HTERT RPE-1 (cell line): Measurements from ENCODE around the gene PLEKHH3.
"Not testable (repeated sequence)": the region's sequence is repeated elsewhere in the genome, so short reads cannot be mapped to it uniquely, and the experiment has no call there.

Experiments
- in situ Hi-C: fragments of 300-500 bp; cut with MboI; formaldehyde crosslinking; loops from 4 replicates; pipeline ENCODE4 v1.14.3; 2020; ENCODE audit warnings: low sequenced_read_pairs

PLEKHH3 gene

DNA sequence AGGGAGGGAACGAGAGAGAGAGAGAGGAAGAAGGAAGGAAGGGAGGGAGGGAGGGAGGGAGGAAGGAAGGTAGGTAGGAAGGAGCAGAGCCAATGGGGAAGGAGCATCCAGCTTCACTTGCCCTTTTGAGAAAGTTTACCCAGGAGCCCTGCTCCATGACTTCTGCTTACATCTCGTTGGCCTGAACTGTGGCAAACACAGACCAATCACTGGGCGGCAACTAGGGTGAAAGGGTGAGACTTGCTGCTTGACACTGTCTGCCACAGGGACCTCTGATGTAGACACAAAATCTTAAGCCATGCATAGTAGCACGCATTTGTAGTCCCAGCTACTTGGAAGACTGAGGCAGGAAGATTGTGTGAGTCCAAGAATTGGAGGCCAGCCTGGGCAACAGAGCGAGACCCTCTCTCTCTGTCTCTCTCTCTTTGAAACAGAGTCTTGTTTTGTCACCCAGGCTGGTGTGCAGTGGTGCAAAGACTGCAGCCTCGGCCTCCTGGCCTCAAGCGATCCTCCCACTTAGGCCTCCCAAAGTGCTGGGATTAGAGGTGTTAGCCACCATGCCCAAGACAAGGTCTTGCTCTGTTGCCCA is 37.2 kb downstream of the PLEKHH3 start:
- in situ Hi-C loops, result no loop called here

DNA sequence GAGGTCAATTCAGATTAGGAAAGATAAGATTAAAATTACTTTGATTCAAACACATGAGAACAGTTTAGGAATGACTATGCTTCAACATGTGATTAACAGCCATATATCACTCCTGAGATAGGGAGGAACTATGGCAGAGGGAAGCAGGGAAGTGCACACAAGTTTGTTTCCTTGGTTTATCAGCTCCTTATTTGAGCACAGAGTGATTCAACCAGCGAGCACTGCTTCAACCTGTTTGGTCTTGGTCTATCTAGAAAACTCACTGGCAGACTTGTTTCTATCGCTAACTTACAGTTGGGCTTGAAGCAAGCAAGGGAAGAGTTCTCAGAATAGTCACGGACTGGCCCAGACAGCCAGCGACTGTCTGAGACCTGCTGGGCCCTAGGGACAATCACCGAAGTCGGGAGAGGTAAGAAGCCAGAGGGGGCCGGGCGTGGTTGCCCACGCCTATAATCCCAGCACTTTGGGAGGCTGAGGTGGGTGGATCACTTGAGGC is 43.8 kb downstream of the PLEKHH3 start:
- in situ Hi-C loops, result no loop called here

DNA sequence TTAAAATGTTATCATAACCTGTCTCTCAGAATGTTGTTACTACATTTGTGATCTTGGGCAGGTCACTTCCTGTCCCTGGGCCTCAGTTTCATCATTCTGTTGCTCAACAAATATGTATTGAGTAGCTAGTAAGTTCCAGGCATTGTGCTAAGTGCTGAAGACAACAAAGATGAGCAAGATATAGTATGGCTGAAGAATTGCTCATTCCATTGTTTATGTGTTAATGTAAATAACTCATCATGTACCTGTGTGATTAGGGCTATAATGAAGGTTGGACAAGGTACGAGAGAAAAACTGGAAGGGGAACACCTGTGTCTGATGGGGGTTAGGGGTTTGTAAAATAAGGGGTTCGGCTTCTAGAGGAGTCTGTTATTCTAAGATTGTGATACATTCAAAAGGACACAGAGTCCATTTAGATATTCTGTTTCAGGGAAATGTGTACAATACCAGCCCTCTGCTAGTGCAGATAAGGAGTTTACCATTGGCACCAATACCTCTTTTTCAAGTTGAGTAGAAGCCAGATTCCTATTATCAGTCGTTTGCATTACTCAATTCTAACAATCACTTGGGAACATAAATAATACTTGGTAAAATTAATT is 47.3 kb downstream of the PLEKHH3 start:
- in situ Hi-C loops, result no loop called here

DNA sequence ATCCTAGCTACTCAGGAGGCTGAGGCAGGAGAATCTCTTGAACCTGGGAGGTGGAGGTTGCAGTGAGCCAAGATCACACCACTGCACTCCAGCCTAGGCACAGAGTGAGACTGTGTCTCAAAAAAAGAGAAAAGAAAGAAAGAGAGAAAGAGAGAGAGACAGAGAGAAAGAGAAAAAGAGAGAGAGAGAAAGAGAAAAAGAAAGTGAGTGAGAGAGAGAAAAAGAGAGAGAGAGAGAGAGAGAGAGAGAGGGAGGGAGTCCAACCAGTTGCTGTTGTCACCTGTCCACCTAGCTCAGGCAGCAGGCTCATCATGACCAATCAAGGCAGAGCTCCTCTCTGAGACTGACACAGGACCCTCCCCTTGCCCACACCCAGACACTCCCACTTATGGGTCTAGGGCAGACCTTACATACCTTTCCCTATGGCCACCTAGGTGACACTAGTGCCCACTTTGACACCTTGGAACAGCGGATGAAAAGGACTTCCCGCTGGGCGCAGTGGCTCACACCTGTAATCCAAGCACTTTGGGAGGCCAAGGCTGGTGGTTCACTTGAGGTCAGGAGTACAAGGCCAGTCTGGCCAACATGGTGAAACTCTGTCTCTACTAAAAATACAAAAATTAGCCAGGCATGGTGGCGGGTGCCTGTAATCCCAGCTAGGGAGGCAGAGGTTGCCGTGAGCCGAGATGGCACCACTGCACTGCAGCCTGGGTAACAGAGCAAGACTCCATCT is 49.6 kb downstream of the PLEKHH3 start:
- in situ Hi-C loops, result not testable (repeated sequence)

DNA sequence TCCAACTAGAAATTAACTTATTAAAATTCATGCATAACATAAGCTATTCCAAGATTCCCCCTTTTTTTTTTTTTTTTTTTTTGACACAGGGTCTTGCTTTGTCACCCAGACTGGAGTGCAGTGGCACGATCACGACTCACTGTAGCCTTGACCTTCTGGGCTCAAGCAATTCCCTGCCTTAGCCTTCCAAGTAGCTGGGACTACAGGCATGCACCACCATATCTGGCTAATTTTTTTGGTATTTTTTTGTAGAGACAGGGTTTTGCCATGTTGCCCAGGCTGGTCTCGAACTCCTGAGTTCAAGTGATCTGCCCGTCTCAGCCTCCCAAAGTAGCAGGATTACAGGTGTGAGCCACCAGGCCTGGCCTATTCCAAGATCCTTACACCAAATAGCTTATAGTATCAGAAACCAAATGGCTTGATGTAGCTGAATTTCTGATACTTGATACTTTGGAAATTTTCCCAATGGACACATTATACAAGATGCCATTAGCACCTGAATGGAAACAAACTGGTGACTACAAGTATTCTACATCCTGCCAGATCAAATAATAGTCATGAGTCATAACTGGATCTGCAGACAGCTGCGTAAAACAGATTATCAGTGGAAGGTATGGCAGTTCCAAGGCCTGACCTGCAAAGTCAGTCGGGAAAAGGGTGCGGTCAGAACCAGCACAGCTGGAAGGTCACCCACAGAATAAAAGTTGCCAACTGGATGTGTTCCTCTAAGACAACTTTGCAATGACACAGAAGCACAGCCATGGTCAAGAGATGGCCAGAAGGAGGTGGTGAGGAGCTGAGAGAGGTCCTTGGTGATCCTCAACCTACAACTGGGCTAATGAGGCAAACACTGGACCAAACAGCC is 52.8 kb downstream of the PLEKHH3 start:
- in situ Hi-C loops, result no loop called here

DNA sequence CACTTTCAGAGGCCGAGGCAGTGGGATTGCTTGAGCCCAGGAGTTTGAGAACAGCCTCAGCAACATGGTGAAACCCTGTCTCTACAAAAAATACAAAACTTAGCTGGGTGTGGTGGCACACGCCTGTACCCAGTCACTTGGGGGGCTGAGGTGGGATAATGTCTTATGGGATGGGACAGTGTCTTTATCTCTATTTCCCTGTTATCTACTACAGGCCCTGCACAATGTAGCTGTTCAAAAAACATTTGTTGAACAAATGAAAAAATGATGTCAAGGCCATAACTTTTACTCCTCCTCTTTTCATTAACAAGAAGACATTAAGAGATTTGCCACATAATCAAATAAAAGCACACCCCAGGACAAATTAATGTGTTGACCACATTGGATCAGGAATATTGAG is 53.5 kb downstream of the PLEKHH3 start:
- in situ Hi-C loops, result no loop called here

DNA sequence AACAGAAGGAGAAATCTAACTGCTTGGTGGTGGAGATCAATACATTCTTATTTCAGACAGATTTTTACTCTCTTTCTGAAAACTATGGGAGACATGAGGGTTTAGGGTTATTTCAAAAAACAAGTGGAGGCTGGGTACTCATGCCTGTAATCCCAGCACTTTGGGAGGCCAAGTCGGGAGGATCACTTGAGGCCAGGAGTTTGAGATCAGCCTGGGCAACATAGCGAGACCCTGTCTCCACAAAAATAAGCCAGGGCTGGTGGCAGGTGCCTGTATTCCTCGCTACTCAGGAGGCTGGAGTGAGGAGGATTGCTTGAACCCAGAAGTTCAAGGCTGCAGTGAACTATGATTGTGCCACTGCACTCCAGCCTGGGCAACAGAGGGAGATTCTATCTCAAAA is 54.8 kb downstream of the PLEKHH3 start:
- in situ Hi-C loops, result not testable (repeated sequence)

DNA sequence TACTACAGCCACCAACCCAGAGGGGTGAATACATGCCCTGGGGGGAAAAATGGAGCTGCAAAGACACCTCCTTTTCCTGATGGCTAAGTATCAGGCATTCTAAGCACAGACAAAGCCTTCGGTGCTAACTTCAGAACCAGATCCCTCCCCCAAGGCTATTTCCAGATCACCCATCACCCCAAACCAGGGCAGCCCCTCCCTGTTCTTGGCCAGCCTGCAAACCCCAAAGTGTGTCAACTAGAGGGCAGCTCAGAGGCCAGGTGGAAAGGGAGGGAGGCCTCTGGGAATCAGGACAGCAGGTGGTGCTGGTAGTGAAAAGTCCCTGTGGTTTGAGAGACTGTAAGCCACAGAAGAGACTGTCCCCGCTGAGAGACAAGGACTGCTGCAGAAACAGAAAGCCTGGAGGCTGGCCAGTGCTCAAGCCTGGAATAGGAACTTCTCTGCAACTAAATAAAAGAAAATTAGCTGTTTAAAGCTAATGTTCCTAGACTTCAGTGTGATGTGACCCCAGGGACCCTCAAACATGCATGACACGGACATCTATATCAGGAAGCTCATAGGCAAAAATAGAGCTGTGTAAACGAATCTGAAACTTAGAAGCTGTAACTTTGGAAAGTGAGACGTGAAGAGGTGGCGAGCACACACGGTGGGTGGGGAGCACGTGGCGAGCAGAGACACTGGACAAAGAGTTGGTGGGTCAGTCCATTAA is 58.2 kb downstream of the PLEKHH3 start:
- in situ Hi-C loops, result no loop called here

DNA sequence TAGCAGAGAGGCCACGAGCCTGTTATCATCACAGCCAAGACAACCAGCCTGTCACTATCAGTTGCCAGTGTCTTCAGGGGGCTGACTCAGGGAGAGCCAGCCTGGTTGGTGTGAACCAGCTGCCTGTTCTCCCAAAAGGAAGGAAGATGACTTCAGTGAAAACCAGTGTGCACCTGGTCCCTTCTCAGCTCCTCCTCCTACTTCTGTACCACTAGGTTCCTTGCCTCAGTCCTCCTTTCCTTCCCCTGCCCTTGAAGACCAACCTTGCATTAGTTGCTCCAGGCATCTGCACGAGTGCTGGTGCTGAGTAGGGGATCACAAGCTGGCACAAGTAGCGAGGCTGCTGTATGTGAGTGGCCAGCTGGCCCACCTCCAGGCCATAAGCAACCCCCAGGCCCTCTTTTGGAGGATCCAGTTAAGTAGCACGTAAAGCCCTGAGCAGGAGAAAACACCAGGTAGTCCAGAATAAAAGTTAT is 58.8 kb downstream of the PLEKHH3 start:
- in situ Hi-C loops, result no loop called here
